Neural crest cell (in vitro differentiated cells): ENCODE data around the gene CLINT1. TPM values are rescaled to one million over a fixed set of nuclear protein-coding genes. Genes with fewer than 3 reads are reported as not detected.
"Not testable (repeated sequence)": the region's sequence is repeated elsewhere in the genome, so short reads cannot be mapped to it uniquely, and the experiment has no call there.

Experiments used
- DNase-seq: peaks from one replicate; pipeline ENCODE4 v3.0.0; 2021; ENCODE audit warnings: low read depth, mixed read lengths, low spot score
- H3K27ac Mint-ChIP-seq: one replicate; pipeline ENCODE4 v1.8.0; 2021; ENCODE audit warnings: mild to moderate bottlenecking, mixed read lengths; ENCODE audit not compliant: unreplicated experiment
- H3K27me3 Mint-ChIP-seq: 2 replicates; pipeline ENCODE4 v1.8.0; 2021; ENCODE audit warnings: low read depth, mild to moderate bottlenecking, mixed read lengths
- H3K36me3 Mint-ChIP-seq: 2 replicates; pipeline ENCODE4 v1.8.0; 2021; ENCODE audit warnings: low read depth, mild to moderate bottlenecking, mixed read lengths
- H3K4me1 Mint-ChIP-seq: 2 replicates; pipeline ENCODE4 v1.8.0; 2021; ENCODE audit warnings: mixed read lengths
- H3K4me3 Mint-ChIP-seq: one replicate; pipeline ENCODE4 v1.8.0; 2021; ENCODE audit warnings: mild to moderate bottlenecking, mixed read lengths
- H3K9me3 Mint-ChIP-seq: 2 replicates; pipeline ENCODE4 v1.8.0; 2021; ENCODE audit warnings: mixed read lengths
- total RNA-seq: library from RNA; stranded (reverse); gene quantifications from 2 replicates; pipeline ENCODE4 v1.2.1, GENCODE V29; 2021
- TF ChIP-seq, protein P1 (sequence below): fragments of 200-600 bp; sonication (generic); conservative IDR thresholded peaks from 2 replicates; pipeline ENCODE4 v1.5.0; 2021; ENCODE audit warnings: antibody characterized with exemption, mild to moderate bottlenecking

CLINT1 gene
- total RNA-seq, 1 donor from 2014 or later, result 53.8 TPM

DNA sequence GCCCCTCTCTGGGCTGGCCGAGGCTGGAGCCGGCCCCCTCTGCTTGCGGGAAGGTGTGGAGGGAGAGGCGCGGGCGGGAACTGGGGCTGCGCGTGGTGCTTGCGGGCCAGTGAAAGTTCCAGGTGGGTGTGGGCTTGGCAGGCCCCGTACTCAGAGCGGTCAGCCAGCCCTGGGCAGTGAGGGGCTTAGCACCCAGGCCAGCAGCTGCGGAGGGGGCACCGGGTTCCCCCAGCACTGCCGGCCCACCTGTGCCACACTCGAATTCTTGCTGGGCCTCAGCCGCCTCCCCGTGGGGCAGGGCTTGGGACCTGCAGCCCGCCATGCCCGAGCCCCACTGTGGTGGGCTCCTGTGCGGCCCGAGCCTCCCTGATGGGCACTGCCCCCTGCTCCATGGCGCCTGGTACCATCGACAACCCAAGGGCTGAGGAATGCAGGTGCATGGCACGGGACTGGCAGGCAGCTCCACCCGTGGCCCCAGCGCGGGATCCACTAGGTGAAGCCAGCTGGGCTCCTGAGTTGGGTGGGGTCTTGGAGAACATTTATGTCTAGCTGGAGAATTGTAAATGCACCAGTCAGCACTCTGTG, 27.9 kb upstream of the CLINT1 start:
- Mint-ChIP-seq H3K9me3 (no peaks in the 10 kb centered on the region), H3K27ac (no peak overlapping the region)
- DNase-seq, result no peak

DNA sequence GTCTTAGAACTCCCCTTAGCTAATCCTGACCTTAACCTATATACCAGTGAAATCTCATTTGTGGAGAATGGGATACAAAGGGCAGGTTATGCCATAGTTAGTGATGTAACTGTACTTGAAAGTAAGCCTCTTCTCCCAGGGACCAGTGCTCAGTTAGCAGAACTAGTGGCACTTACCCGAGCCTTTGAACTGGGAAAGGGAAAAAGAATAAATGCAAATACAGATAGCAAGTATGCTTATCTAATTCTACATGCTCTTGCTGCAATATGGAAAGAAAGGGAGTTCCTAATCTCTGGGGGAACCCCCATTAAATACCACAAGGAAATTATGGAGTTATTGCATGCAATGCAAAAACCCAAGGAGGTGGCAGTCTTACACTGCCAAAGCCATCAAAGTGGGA, 26.1 kb upstream of the CLINT1 start:
- H3K36me3 Mint-ChIP-seq, H3K4me1 Mint-ChIP-seq, DNase-seq, H3K9me3 Mint-ChIP-seq, H3K27me3 Mint-ChIP-seq, H3K27ac Mint-ChIP-seq, H3K4me3 Mint-ChIP-seq: not testable (repeated sequence)

More for the DNA sequence above, 27.9 kb upstream of the CLINT1 start:
- no peaks in the 10 kb centered on the region for H3K27me3 Mint-ChIP-seq
- no peak overlapping the region for H3K4me3 Mint-ChIP-seq
- TF ChIP-seq, protein P1, sequence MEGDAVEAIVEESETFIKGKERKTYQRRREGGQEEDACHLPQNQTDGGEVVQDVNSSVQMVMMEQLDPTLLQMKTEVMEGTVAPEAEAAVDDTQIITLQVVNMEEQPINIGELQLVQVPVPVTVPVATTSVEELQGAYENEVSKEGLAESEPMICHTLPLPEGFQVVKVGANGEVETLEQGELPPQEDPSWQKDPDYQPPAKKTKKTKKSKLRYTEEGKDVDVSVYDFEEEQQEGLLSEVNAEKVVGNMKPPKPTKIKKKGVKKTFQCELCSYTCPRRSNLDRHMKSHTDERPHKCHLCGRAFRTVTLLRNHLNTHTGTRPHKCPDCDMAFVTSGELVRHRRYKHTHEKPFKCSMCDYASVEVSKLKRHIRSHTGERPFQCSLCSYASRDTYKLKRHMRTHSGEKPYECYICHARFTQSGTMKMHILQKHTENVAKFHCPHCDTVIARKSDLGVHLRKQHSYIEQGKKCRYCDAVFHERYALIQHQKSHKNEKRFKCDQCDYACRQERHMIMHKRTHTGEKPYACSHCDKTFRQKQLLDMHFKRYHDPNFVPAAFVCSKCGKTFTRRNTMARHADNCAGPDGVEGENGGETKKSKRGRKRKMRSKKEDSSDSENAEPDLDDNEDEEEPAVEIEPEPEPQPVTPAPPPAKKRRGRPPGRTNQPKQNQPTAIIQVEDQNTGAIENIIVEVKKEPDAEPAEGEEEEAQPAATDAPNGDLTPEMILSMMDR, result no peak
- no peaks in the 10 kb centered on the region for H3K36me3 Mint-ChIP-seq
- H3K4me1 Mint-ChIP-seq, result no peaks in the 10 kb centered on the region

DNA sequence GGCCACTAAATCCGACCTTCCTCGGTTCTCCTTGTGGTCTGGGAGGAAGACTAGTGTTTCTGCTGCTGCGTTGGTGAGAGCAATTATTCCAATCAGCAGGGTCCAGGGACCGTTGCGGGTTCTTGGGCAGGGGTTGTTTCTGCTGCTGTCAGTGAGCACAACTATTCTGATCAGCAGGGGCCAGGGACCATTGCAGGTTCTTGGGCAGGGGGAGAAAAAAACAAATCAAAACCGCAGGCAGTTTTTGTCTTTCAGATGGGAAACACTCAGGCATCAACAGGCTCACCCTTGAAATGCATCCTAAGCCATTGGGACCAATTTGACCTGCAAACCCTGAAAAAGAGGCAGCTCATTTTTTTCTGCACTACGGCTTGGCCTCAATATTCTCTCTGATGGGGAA, 22.6 kb upstream of the CLINT1 start:
- H3K9me3 Mint-ChIP-seq, H3K27ac Mint-ChIP-seq, H3K36me3 Mint-ChIP-seq, H3K27me3 Mint-ChIP-seq, H3K4me3 Mint-ChIP-seq, H3K4me1 Mint-ChIP-seq, DNase-seq: not testable (repeated sequence)

DNA sequence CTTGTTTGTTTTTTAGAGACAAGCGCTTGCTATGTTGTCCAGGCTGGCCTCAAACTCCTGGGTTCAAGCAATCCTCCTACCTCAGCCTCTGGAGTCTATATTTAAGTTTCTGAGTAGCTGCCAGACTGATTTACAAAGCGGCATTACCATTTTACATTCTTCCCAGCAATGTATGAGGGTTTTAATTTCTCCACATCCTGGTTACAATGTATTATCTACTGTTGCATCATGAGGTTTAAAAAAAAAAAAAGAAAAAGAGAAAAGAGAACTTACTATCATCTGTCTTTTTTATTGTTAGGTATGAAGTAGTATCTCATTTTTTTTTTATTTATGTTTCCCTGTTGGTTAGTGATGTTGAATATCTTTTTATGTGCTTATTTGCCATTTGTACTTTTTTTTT, 18.9 kb upstream of the CLINT1 start:
- Mint-ChIP-seq H3K27ac (no peak overlapping the region), H3K4me3 (no peak overlapping the region), H3K9me3 (no peaks in the 10 kb centered on the region), H3K4me1 (no peaks in the 10 kb centered on the region), H3K27me3 (no peaks in the 10 kb centered on the region), H3K36me3 (no peaks in the 10 kb centered on the region)
- TF ChIP-seq, protein P1, result no peak
- DNase-seq, result no peak

DNA sequence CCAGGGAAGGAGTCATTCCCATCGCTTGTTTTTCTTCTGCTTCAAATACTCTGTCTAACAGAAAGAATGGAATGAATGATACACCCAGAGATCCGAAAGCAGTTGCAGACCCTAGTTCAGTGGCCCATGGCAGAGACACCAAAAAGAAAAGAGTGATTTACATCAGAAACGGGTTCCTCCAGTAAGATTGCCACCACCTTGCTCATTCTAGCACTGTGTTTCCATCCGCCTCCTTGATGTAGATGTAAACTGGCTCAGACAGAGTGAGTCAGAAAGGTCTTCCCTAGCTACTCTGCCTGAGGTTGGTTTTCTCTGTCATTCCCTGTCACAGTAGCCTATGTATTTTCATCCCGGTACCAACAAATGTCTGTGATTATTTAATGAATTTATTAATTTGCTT, 15.9 kb upstream of the CLINT1 start:
- no peak for DNase-seq
- Mint-ChIP-seq H3K27me3 (peaks cover 7% of the 10 kb centered on the region), H3K9me3 (no peaks in the 10 kb centered on the region), H3K36me3 (no peaks in the 10 kb centered on the region), H3K27ac (no peak overlapping the region), H3K4me1 (no peaks in the 10 kb centered on the region), H3K4me3 (no peak overlapping the region)
- TF ChIP-seq, protein P1, result no peak

DNA sequence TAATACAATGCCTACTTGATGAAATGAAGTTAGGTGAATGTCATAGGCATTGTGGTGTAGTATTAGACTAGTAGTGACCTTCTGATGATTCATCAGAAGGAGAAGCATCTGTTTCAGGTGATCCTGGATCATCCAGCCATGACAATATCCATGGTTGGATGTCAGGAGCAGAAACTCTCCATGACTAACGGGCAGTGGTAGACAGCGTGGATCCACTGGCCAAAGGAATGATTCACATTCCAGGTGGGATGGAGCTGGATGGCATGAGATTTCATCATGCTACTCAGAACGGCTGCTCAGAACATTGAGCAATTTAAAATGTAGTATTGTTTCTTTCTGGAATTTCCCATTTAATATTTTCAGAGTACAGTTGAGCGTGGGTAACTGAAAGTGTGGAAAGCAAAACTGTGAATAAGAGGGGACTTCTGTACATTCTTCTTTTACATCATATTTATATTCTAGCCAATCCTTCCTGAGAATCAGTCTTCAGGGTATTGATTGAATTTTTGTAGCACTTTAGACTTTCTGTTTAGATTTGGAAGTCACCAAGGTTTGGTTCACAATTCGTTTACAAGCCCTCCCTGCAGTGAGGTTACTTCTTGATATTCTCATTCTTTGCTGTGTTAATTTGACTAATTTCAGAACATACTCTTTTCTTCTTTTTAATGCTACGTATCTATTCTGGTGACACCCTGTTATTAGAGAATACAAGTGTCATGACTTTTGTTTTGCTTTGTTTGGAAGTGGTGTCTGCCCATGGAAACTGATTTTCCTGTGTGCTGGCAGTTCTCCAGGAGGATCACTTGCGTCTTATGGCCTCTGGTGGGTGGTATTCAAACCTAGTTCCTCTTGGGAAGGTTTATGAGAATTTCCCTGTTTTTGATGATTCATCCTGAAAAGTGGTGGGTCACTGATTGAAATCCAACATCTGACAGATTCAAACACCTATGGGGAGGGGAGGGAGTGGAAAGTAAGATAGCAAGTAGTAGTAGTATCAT, 12.2 kb upstream of the CLINT1 start:
- TF ChIP-seq, protein P1, result no peak
- DNase-seq, result no peak
- no peaks in the 10 kb centered on the region for H3K9me3 Mint-ChIP-seq
- no peaks in the 10 kb centered on the region for H3K36me3 Mint-ChIP-seq
- H3K27ac Mint-ChIP-seq, result no peak overlapping the region
- H3K27me3 Mint-ChIP-seq, result peaks cover 7% of the 10 kb centered on the region
- no peak overlapping the region for H3K4me3 Mint-ChIP-seq
- no peaks in the 10 kb centered on the region for H3K4me1 Mint-ChIP-seq
